GM10266 (cell line): Measurements from ENCODE around the gene CCL21.
A peak's percentile ranks its signal among the peaks of the same experiment; 100 is the strongest.

Experiments used
- DNase-seq: peaks from one replicate; pipeline ENCODE4 v3.0.0; 2012; ENCODE audit errors: extremely low spot score
- TF ChIP-seq, protein P1 (sequence below): IDR thresholded peaks from 2 replicates; pipeline ENCODE4 v1.5.1; 2012; ENCODE audit warnings: mild to moderate bottlenecking, low read depth; ENCODE audit not compliant: control insufficient read depth, insufficient read depth; ENCODE audit errors: missing control alignments

CCL21 gene

DNA sequence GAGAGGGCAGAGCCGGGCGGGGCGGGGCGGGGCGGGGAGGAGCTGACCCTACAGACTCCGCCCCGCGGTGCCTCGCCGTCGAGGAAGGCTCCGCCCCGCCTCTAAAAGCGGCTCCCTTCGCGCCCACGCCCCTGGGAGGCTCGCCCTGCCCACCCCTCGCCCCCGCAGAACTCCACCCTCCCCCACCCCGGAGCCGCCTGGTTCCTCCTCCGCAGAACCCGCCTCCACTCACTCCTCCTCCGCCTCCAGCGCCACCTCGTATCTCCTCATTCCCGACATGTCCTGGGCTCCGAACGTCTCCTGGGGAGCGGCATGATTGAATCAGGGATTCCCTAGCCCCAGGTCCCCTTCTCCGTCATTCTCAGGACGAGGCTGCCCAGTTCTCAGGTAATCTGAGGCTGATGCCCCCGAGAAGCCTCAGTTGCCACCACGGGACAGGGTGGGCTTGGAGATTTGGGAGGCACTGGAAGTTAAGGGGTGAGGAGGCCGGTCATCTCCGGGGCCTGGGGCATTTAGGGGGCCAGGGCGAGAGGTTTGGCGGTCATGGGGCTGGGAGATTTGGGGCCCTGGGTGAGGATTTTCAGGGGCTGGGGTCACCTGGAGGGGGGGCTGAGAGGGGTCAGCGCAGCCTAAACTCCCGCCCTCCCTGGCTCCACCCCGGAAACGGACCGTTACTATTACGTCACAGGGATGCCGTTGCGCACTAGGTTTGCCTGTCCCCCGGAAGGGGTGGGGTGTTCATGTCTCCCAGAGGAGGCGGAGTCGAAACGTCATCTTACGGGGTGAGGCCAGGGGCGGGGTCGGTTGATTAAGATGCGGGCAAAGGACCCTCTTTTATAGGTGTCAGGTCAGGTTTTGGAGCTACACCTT, 44.3 kb downstream of the CCL21 start:
- TF ChIP-seq, protein P1, sequence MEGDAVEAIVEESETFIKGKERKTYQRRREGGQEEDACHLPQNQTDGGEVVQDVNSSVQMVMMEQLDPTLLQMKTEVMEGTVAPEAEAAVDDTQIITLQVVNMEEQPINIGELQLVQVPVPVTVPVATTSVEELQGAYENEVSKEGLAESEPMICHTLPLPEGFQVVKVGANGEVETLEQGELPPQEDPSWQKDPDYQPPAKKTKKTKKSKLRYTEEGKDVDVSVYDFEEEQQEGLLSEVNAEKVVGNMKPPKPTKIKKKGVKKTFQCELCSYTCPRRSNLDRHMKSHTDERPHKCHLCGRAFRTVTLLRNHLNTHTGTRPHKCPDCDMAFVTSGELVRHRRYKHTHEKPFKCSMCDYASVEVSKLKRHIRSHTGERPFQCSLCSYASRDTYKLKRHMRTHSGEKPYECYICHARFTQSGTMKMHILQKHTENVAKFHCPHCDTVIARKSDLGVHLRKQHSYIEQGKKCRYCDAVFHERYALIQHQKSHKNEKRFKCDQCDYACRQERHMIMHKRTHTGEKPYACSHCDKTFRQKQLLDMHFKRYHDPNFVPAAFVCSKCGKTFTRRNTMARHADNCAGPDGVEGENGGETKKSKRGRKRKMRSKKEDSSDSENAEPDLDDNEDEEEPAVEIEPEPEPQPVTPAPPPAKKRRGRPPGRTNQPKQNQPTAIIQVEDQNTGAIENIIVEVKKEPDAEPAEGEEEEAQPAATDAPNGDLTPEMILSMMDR: no peak
- peak; percentile 88 for DNase-seq

DNA sequence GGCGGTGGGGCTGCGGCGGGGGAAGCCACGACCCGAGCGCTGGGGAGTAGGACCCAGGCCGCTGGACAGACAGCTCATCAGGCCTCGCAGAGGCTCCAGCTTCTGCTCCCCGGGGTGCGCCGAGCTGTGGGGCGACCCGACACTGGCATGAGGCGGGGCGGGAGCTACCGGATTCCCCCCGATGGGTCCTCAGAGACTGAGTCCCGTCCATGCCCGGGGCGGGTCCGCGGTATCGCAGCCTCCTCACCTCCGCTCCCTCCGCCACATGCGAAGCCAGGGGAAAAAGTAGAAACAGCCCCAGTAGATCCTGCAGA, 44.9 kb downstream of the CCL21 start:
- DNase-seq: no peak
- TF ChIP-seq, protein P1: no peak

DNA sequence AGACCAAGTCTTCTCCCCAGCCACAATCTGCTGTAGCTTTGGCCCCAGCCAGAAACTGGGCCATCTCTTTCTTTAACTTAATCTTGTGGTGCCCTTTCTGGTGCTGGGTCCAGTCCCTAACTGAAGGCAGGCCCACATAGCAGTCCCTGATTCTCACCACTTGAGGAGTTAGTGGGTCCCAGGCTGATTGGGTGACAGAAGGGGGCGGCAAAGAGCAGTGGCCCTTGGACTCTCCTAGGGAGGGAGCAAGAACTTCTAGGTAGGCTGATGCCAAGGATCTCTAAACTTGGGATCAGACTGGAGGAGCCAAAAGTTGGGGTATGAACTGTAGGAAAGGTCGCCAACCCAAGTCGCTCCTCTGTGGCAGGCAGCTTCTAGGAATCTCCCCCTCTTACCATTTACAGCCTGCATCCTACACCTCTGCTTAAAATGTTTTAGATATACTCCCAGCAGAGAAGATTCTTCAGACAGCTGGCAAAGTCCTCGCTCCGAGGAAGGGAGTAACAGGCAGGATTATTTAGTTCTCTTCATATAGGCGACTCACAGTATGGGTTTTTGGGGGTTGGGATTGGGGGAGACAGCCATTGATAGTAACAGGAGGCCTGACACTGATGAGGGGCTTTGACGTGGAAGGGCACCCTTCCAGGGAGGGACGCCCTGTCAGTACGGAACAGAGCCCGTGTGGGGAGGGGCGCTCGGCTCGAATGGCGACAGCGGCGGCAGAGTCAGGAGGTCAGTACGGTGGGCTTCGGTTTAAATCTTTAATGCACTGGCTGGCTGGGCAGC, 45.5 kb downstream of the CCL21 start:
- TF ChIP-seq, protein P1: peak; percentile 85
- DNase-seq: peak; percentile 79

DNA sequence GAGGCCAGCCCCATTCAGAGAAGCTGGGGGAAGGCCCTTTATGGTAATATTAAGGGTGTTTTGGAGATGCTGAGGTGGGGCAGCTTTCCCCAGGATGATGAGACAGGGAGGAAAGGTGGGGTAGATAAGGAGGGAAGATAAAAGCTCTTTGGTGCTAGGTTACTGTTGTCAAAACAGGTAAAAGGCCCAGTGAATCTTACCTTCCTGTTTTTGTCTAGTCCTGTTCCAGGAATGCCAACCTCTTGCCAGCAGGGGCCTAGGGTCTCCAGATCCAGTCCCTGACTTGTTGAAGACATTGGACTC, 46.7 kb downstream of the CCL21 start:
- DNase-seq: no peak
- TF ChIP-seq, protein P1: no peak

DNA sequence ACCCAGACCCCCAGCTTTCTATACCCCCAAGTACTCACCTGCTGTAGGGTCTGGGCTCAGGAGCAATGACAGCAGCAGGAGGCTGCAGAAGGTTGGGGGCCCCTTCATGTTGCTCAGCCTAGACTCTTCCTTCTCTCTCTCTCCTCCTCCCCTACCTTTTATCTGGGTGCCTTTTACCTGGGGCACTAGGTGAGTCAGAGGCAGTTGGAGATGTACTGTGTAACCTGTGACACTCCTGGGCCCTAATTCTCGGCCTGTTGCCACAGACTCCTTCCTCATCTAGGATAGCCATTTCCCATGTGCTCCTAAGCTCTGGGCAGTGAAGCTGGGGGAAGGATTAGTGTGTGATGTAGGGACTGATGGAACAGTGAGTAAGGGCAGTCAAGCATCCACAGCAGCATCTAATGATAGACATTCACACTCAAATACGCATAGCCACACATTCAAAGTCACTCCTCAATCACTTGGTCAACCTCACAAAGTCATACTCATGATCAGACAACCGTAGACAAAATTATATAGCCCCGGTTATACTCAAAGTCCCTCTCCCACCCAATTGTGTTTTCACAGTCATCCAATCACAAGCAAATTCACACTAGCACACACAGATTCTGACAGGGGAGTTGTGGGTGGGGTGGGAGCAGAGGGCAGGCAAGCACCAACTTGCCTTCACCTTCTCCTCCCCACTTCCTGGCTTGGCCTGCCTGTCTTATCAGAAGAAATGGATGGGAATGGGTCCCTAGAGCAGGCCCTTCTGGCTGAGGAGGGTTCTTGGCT, 47.2 kb downstream of the CCL21 start, which contains the start of gene CCL27:
CCL27 (minus strand) TSS at position 132 of the 777 bp plus-strand sequence; CDS start at position 108, 24 bp downstream.
- TF ChIP-seq, protein P1: no peak
- no peak for DNase-seq

DNA sequence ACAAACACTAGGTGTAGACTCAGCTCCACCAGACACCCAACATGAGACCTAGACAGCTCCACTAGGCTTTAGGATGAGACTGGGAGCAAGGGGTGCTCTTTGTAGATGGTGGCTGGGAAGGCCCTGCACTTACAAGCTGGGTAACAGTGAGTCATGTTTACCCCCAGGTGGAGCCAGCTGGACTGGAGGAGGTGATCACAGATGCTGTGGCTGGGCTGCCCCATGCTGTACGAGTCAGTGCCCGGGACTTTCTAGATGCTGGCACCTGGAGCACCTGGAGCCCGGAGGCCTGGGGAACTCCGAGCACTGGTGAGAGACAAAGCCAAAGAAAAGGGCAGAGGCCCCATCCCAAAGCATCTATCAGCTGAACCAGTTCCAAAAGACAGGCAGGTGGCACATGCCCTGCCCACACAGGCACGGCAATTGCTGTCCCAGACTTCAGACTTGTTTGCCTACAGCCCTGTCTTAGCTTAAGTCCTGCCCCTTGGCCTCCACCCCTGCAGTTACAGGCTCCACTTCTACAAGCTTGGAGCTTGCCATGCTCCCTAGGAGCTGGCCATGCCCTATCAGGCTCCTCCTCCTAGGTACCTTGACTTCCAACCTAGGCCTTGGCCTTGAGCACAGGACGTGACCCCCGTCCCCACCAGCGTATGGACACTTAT, 50.2 kb downstream of the CCL21 start:
- DNase-seq: no peak
- TF ChIP-seq, protein P1: no peak
